8988T (cell line): ENCODE measurements around the gene VPS37C.
A peak's percentile ranks its signal among the peaks of the same experiment; 100 is the strongest.
"Not testable (repeated sequence)": the region's sequence is repeated elsewhere in the genome, so short reads cannot be mapped to it uniquely, and the experiment has no call there.

ENCODE experiments used
- DNase-seq: peaks from one replicate; pipeline ENCODE4 v3.0.0; 2011

Gene VPS37C

DNA sequence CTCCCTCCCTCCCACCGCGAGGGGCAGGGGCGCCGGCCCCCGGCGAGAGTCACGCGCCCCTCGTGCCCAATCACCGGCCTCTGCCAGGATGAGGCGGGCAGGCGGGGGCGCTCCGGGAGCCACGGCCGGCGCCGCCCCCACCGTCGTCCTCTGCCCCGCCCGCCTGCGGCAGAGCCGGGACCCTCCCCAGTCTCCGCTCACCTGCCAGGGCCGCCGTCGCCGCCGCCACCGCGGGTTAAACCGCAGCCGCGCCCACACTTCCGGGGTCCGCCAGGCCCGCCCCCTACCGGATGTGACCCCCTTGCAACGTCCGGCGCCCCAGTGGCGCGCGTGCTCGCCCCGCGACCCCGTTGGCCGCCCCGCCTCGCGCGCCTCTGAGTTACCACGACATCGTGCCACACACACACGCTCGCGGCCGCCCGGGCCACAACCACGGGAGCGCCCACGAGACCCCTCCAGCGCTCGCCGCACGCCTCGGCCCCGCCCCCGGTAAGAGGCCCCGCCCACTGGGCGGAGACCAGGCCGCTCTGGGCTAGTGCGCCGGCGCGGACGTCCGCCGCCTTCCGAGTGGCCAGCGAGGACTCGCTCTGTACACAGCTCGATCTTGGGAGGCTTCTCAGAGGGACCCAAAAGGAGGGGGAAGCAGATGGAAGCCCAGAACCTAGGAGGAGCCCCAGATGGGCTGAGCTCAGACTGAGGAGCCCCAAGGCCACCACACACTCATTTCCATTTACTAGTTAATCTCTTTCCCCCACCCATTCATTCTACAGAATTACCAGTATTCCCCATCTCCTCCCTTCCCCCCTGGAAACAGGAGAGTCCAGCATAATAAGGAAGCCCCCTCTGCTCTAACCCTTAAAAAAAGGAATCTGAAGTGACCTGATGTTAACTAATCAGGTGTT, at the start of gene VPS37C:
TSS of gene VPS37C (minus strand) at position 237 of the 902 bp plus-strand sequence. CDS start 22,597 bp downstream, outside the sequence.
- peak; percentile 99 for DNase-seq

- DNase-seq, result not testable (repeated sequence)
These were observed 49.4 kb upstream of the VPS37C start for GRCh38 chr11:61210629-61211028.

GRCh38 chr11:61207636-61208310, 46.5 kb upstream of the VPS37C start:
- DNase-seq, result not testable (repeated sequence)

- DNase-seq, result not testable (repeated sequence)
These were observed 43.4 kb upstream of the VPS37C start for GRCh38 chr11:61204502-61205059.

- DNase-seq, result not testable (repeated sequence)
These were observed 42.6 kb upstream of the VPS37C start for GRCh38 chr11:61203873-61204272.

DNA sequence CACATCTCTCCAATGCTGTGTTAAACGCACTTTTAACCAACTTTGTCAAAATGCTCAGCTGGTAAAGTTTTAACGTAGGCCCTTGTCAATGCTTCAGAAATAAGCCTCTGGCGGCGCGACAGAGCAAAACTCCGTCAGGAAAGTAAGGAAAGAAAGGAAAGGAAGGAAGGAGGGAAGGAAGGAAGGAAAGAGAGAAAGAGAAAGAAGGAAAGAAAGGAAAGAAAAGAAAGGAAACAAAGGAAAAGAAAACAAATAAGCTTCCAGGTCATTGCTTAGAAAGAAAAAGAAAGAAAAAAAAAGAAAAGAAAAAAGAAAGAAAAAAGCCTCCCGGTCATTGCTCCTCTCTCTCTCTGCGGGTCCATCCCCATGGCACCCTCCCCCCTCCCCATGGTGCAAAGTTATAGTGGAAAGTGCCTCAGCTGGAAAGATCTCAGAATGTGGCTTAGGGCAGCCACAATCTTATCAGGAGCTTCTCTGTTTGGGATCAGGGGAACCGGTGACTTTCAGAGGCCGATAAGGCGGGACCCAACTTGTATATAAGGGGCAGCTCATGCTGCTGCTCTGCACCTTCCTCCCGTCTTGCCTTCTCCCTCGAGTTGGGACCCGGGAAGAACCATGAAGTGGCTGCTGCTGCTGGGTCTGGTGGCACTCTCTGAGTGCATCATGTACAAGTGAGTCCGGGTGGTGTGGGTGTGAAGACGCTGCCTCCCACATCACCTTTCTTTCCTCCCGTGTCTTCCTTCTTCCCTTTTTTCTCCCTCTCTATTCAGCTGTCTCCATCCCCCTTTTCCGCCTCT, 41.9 kb upstream of the VPS37C start, which contains the start of gene PGA3:
TSS of gene PGA3 (plus strand) at position 566 of the 797 bp plus-strand sequence. CDS start at position 616, 50 bp downstream.
- DNase-seq, result not testable (repeated sequence)

- DNase-seq, result no peak
These were observed 40.2 kb upstream of the VPS37C start for GRCh38 chr11:61201476-61201875.

DNA sequence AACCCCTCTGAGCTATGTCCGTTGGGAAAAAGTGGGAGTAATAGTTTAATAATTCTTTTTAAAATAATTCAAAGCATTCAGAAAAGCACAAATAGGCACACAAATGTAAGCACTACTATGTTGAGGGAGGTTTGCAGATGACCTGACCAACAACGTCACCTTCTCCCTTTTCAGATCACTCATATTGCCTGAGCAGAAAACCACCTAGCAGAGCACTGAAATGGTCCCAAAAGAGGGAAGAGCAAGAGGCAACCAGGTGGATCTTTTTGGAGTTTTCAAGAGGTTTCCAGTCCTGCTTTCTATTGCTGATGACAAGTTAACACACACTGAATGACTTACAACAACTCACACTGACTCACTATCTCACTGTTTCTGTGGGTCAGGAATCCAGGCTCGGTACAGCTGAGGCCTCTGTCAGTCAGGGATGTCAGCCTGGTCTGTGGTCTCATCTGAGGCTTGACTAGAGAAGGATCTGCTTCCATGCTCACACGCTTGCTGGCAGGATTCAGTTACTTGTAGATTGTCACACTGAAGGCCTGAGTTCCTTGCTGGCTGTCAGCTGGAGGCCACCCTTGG, 37.8 kb upstream of the VPS37C start:
- DNase-seq, result no peak

DNA sequence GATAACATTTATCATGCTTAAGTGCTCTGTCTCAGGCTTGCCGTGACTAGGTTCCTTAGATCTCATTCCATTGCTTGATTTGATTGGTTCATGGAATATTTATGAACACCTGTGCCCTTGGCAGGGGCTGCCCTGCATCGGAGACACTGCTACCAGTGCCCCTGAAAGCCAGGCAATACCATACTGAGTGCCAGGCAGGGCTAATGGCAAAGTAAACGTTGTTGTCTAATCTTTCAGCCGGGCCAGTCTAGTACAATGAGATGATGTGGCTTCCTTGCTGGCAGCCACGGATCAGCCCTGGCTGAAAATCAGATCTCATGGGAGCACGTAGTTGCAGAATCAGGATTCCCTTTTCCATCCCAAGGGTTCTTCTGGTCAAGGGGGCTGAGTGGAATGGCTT, 37.1 kb upstream of the VPS37C start:
- no peak for DNase-seq

GRCh38 chr11:61195719-61196118, 34.5 kb upstream of the VPS37C start:
- no peak for DNase-seq

GRCh38 chr11:61194981-61195695, 33.9 kb upstream of the VPS37C start:
- DNase-seq, result no peak

DNA sequence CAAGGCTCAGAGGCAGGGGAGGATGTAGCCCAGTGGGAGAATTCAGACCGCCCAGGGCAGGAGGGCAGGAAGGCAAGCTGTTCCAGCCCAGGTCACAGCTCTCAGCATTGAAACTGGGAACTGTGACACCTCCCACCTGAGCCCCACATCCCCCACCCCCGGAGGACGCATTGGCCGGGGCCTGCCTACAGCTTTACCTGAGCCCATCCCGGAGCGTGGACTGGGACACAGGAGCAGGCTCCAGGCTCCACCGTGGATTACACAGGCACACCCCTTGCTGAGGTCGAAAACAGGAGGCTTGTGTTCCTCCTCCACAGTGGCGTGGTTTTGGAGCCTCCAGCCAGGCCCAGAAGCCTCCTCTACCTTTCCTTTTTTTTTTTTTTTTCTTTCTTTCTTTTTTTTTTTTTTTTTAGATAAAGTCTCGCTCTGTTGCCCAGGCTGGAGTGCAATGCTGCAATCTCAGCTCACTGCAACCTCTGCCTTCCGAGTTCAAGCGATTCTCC, 33.0 kb upstream of the VPS37C start:
- DNase-seq, result no peak

- DNase-seq, result no peak
These were observed 32.4 kb upstream of the VPS37C start for GRCh38 chr11:61193596-61193995.

DNA sequence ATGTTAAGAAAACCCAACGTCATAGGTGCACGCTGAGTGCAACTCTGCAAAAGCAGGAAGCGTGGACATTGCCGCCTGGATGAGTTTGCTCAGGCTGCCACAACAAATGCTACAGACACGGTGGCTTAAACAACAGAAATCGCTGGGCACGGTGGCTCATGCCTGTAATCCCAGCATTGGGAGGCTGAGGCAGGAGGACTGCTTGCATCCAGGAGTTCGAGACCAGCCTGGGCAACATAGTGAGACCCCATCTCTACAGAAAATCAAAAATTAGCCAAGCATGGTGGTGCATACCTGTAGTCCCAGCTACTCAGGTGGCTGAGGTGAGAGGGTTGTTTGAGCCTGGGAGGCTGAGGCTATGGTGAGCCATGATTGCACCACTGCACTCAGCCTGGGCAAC, 28.7 kb upstream of the VPS37C start:
- DNase-seq, result no peak

DNA sequence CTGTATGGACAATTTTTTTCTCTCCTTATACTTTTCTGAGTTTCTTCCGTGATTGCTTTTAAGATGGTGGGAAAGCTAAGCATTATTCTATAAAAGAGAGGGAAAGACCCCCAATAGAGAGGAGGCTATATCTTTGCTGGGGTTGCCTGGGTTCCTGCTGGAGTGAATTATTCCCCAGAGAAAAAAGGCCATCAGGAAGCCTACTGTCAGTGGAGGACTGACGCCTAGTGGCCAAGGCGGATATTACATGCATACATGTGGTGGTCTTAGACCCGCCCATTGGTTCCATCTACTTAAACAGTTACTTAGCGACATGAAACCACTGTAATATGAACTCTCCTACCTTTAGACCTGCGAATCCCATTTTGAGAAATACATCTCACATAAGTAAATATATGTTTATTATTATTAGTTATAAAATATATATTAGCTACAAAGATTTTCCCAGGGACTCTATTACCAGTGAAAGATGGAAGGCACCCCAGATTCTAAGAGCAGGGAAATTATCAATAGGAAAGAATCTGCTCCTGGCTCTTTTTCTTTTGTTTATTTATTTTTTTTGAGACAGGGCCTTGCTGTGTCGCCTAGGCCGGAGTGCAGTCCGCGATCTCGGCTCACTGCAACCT, 26.4 kb upstream of the VPS37C start:
- peak; percentile 74 for DNase-seq

DNA sequence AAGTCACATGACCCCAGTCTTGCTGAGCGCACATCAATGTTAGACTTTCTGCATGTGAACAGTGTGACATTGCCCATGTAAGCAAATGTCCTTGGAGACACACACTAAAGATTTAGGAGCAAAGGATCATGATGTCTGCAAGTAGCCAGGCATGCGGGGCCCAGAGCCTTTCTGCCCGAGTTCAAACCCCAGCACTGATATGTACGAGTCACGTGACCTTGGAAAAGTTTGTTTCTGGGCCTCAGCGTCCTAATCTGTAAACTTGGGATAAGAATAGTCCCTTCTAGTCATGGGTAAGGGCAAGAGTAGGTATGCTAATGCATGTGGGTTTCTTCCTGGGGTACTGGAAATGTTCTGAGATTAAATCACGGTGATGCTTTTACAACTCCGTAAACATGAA, 25.3 kb upstream of the VPS37C start:
- DNase-seq, result no peak

DNA sequence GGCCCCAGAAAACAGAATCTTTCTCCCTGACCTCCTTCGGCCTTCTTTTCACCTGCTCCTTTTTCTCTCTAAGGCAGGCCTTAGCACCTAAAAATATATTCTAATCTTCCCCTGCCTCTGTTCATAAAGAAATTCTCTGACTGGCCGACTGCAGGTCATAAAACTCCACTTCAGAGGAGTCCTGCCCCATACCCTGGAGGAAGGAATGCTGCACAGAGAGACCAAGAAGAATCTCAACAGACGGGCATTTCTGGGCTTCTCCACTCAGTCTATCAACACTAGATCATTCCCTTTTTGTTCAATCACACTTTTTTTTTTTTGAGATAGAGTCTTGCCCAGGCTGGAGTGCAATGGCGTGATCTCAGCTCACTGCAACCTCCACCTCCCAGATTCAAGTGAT, 22.4 kb upstream of the VPS37C start:
- DNase-seq, result no peak

DNA sequence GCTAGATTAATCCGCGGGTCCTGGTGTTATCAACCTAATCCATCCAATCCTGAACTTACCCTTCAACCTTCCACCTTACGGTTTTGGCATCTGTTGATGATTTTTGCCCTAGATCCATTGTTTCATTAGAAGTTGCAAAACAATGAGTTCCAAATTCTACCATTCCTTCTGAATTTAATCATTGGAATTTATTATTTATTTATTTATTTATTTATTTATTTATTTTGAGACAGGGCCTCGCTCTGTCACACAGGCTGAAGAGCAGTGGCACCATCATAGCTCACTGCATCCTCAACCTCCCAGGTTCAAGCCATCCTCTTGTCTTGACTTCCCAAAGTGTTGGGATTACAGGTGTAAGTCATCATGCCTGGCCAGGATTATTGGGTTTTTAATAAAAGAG, 20.3 kb upstream of the VPS37C start:
- no peak for DNase-seq

DNA sequence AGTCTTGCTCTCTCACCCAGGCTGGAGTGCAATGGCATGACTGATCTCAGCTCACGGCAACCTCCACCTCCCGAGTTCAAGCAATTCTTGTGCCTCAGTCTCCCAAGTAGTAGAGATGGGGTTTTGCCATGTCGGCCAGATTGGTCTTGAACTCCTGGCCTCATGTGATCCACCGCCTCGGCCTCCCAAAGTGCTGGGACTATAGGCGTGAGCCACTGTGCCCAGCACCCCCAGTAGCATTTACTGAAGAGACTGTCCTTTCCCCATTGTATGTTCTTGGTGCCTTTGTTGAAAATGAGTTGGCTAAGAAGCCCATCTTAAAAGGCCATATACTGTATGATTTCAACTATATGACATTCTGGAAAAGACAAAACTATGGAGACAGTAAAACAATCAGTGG, 19.0 kb upstream of the VPS37C start:
- DNase-seq, result not testable (repeated sequence)

DNA sequence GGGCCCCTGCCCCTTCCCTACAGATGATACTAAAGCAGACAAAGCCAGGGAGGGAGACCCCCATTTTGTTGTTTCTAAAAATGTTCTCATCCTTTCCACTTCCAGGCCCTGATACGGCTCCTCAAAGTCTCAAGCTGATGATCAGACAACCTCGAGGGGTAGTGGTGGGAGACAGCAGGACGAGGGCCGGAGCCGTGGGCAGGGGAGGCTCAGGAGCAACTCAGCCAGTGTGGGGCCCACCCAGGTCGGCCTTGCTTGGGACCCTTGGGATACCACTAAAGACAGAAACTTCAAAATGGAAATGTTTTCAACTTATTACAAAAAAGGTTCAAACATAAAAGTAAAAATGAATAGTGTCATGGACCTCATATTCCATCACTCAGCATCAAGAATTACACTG, 15.2 kb upstream of the VPS37C start:
- no peak for DNase-seq

DNA sequence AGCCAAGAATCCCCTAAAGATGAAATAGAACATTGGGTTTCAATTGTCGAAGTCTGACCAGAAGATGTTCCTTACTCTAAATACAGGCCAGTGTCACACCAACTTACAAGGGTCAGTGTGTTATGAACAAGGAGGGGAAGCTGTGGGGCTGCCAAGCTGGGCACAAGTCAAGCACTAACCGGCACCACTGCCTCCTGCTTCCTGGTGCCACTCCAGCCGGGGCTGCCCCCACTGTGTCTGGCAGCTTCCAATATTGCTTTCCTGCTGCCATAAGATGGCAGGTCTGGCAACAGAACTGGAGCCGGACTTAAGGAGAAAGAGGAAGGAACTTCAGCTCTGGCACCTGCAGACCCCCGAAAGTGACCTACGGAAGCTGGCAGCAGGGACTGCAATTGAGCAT, 13.7 kb upstream of the VPS37C start:
- DNase-seq, result no peak
